LoVo (cell line): ENCODE results near the gene TMPRSS4.

Experiments
- DNase-seq: peaks from one replicate; pipeline ENCODE4 v3.0.0-alpha.2; 2016; ENCODE audit warnings: low spot score

Gene TMPRSS4

DNA sequence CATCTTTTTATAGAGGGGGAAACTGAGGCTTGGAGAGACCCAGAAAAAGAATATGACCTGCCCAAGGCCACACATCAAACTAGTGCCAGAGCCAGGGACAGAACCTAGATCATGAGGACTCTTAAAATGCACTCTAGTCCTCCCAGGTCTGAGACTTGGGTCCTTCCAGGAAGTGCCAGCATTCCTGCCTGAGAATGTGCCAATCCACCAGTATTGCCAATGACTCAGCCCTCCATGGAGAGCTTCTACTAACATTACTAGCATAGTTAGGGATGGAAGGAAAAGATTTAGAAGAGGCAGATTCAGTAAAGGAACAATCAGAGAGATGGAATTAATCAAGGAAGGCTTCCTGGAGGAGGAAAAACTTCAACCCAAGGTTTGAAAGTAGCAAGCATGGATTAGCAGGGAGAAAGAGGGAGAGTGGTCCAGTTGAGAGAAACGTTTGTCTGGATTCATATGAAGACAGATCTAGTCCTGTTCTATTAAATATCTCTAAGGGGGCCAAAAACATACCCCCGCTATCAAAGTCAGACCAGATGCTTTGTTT lies 30.0 kb downstream of the TMPRSS4 start:
- DNase-seq: peak; percentile 14

DNA sequence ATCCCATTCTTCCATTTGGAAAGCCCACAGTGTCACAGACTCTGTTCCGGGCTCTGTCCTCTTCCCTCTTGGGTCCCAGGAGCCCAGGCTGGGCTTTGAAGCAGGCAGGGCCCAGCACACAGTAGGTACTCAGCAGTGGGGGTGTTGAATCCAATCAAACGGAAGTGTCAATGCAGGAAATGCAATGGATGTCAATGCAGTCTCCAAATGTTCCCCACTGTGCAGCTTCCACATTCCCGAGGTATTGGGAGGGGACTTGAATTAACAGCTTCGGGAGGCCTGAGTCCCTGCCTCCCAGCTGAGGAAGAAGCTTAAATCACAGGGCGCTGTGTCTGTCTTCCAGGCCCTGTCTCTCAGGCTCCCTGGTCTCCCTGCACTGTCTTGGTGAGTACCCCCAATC lies 31.6 kb downstream of the TMPRSS4 start:
- no peak for DNase-seq

GRCh38 chr11:118109231-118109630 lies 32.4 kb downstream of the TMPRSS4 start:
- no peak for DNase-seq

- peak; percentile 25 for DNase-seq
These were observed 34.3 kb downstream of the TMPRSS4 start for GRCh38 chr11:118111019-118111743.

DNA sequence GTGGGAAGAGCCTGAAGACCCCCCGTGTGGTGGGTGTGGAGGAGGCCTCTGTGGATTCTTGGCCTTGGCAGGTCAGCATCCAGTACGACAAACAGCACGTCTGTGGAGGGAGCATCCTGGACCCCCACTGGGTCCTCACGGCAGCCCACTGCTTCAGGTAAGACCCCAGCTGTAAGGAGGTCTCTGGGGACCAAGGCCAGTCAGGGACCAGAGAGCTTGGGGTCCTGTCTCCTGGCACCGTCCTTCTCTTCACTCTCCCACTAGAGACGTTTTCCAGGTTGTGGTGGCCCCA lies 34.8 kb downstream of the TMPRSS4 start:
- DNase-seq: no peak

GRCh38 chr11:118112711-118113430 lies 36.0 kb downstream of the TMPRSS4 start:
- DNase-seq: no peak

GRCh38 chr11:118114266-118114665 lies 37.4 kb downstream of the TMPRSS4 start:
- DNase-seq: no peak

DNA sequence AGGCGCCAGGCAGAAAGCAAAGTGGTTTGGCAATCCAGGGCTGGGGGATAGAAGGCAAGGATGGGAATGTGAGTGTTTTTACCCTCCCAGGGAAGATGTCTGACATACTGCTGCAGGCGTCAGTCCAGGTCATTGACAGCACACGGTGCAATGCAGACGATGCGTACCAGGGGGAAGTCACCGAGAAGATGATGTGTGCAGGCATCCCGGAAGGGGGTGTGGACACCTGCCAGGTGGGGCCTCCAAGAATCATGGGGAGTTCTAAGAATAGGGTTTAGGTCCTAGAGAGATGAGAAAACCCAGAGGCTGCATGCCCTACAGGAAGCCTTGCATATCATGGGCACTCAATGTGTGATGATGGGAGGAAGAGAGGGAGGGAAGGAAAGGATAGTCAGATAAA lies 38.2 kb downstream of the TMPRSS4 start:
- DNase-seq: no peak

GRCh38 chr11:118117790-118118601 lies 41.1 kb downstream of the TMPRSS4 start:
- DNase-seq: no peak

DNA sequence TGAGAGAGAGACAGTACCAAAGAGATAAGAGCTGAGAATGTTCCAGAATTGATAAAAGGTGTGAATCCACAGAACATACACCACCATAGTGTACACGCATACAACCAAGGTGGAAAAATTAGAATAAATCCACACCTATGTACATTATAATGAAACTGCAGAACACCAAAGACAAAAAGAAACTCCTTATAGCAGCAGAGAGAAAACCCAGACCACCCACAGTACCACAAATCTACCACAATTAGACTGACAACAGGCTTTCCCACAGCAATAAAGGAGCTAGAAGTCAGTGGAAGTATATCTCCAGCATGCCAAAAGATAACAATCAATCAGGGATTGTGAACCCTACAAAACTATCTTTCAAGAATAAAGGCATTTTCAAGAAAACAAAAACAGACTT lies 43.9 kb downstream of the TMPRSS4 start:
- no peak for DNase-seq

DNA sequence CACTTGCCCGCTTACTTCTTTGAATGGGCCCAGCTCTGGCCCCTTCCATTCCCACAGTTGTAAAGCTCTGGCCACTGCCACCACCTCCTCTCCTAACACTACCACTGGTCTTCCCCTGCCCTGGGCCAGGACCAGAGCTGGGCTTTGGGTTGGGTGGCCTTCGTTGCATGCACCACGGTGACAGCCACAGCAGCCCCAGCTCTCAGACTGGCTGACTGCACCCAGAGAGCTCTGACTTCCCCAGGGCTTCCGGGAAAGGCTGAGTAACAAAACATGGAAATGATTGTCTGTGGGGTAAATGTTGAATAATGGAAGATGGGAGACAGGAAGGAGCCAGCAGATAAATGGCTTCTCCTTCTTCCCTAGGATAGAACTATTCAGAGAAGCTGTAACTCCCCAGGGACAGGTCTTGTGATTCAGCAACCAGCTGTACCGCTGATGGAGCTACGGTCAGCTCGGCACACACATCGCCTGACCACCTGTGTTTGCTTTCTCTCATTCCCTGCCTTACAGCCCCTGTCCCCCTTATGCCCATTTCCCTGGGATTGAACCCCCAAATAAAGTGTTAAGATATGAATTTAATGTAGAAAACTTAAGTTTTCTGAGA lies 48.2 kb downstream of the TMPRSS4 start:
- DNase-seq: no peak

DNA sequence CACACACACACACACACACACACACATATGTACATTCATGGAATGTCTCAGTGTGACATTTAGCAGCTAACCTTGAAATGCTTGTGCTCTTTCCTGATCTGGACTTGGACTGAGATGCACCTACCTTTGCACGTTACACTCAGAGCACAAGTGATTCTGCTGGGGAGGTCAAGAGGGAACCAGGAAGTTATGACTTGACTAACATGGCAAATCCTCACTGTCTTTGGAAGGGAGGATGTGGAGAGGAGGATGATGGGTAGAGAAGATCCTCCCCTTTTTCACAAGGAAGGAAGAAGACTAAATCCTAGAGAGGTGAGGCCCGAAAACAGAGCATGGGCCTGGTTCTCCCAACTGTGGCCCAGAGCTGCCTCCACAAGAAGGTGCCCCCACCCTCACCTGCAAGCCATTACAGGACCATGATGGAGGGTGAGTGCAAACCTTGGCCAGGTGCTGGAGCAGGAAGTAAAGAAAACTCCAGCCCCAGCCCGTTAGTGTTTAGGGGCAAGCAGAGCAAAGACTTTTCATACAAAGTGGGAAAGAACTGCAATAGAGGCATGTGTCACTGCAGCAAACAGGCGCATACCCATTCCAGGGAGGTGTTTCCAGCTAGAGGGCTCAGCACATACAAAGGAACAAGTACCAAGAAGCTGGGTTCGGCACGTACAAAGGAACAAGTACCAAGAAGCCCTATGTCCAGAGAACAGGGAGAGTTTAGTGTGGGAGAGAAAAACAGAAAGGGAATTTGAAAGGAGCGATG lies 49.4 kb downstream of the TMPRSS4 start:
- no peak for DNase-seq

- no peak for DNase-seq
These were observed 51.4 kb downstream of the TMPRSS4 start for GRCh38 chr11:118128310-118128709.

DNA sequence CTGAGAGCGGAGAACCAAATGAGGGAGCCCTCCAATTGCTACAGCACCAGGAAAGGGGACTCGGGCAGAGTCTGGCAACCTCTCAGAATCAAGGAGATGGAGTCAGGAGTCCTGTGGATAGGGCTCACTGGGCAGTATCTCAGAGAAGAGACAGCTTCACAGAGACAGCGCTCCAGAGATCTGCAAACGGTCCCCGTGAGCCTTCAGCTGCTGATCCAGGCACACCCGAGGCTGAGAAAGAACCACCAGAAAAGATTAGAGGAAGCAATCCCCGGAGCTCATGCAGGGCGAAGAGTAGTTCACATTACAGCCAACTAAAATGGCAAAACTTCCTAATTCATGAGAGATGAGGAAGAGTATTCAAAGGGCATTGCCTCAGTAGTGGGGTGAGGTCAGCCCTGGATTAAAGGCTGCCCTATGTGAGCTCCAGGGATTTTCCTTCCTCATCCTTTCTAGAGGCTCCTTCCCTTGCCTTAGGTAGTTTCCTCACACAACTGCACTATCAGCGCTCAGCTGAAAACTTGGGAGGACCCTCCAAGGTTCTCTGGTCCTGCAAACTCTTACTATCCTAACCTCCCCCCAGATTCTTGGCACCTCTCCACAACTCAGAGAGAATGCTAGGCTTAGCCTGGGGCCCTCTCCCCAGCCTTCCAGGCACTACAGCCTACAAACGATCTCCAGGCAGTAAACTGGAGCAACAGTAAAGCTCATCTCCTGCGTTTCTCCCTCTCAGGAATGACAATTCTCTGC lies 52.0 kb downstream of the TMPRSS4 start:
- no peak for DNase-seq

GRCh38 chr11:118129471-118130172 lies 52.7 kb downstream of the TMPRSS4 start:
- DNase-seq: no peak

GRCh38 chr11:118132385-118133151 lies 55.7 kb downstream of the TMPRSS4 start:
- no peak for DNase-seq

- DNase-seq: no peak
These were observed 56.9 kb downstream of the TMPRSS4 start for GRCh38 chr11:118133816-118134215.

GRCh38 chr11:118135051-118135795 lies 58.3 kb downstream of the TMPRSS4 start:
- DNase-seq: no peak

GRCh38 chr11:118135796-118136165 lies 58.9 kb downstream of the TMPRSS4 start:
- DNase-seq: no peak
